ENCODE data around the gene NBEAL1. TPM values are rescaled to one million over a fixed set of nuclear protein-coding genes. Genes with fewer than 3 reads are reported as not detected.
"Not testable (repeated sequence)": the region's sequence is repeated elsewhere in the genome, so short reads cannot be mapped to it uniquely, and the experiment has no call there.

Gene NBEAL1
- polyA plus RNA-seq, 1 donor = 5.1 TPM

DNA sequence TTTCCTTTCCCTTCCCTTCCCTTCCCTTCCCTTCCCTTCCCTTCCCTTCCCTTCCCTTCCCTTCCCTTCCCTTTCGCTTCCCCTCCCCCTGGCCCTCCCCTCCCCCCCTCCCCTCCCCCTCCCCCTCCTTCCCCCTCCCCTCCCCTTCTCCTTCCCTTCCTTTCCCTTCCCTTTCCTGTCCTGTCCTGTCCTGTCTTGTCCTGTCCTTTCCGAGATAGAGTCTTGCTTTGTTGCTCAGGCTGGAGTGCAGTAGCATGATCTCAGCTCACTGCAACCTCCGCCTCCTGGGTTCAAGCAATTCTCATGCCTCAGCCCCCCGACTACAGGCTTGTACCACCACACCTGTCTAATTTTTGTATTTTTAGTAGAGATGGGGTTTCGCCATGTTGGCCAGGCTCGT lies 24.5 kb downstream of the NBEAL1 start:
- not testable (repeated sequence) for DNase-seq

DNA sequence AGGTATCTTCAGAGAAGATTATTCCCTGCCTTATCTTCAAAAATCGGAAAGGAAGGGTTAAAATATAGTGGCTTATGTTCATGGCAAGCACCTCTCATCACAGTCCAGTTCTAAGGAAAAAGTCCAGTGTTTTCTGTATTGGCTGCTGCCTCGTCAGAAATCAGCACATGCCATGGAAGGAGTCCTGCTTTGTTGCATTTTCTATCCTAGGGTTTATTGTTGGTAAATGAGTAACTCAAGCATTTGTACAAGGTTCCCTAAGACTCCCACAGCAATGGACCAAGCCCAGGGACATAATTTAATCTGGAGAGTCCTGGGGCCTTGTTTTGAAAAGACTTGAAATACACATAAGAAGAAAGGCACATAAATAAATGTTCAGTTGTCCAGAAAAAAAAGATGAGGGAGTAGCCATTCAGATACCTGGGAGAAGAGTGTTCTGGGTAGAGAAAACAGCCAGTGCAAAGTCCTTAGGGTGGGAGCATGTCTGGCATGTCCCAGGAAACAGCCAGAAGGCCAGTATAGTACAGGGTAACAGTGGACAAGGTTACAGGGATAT lies 26.4 kb downstream of the NBEAL1 start:
- DNase-seq = no peak

DNA sequence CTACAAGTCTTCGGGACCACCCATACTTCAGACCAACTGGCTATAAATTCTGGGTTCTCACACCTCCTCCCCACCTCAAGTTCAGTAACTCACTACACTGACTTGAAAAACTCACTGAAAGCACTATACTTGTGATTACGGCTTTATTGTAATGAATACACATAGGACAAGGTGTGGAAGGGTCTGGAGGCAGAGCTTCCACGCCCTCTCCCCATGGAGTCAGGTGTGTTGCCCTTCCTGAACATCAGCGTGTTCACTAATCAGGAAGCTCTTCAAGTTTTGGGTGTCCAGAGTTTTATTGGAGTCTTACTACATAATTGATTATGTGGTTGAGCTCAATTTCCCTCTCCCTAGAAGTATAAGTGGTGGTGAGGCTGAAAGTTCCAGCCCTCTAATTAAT lies 27.5 kb downstream of the NBEAL1 start:
- DNase-seq = no peak

DNA sequence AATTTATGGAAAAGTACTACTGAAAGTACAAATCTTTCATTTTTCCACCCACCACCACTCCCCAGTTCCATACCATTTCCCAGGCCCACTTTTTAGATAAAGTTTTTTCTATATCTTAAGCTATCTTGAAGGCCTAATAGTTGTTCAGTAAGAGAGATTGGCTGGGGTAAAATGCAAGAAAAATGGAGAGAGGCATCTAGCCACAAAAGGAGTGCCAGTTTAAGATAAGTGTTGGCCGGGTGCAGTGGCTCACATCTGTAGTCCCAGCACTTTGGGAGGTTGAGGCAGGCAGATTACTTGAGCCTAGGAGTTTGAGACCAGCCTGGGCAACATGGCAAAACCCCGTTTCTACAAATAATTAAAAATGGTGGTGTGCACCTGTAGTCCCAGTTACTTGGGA lies 28.6 kb downstream of the NBEAL1 start:
- DNase-seq = no peak

DNA sequence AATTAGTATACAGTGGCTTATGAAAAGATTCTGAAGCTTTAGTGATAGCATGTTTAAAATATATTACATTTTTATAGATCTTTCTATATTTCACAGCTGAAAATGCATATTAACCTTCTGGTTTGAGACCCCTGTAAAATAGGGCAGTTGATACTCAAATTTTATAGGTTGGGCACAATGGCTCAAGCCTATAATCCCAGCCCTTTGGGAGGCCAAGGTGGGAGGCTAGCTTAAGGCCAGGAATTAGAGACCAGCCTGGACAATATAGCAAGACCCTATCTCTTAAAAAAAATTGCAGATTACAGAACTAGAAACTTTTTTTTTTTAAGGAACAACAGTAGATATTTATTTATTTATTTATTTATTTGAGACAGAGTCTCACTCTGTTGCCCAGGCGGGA lies 31.2 kb downstream of the NBEAL1 start:
- DNase-seq = no peak

DNA sequence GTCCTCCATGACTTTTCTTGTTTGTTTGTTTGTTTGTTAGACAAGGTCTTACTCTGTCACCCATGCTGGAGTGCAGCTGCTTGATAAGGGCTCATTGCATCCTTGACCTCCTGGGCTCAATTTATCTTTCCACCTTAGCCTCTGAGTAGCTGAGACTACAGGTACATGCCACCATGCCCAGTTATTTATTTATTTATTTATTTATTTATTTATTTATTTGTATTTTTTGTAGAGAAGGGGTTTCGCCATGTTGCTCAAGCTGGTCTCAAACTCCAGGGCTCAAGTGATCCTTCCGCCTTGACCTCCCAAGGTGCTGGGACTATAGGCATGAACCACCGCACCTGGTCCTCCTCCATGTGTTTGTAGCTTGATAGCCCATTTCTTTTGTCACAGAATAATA lies 37.9 kb downstream of the NBEAL1 start:
- DNase-seq = no peak

DNA sequence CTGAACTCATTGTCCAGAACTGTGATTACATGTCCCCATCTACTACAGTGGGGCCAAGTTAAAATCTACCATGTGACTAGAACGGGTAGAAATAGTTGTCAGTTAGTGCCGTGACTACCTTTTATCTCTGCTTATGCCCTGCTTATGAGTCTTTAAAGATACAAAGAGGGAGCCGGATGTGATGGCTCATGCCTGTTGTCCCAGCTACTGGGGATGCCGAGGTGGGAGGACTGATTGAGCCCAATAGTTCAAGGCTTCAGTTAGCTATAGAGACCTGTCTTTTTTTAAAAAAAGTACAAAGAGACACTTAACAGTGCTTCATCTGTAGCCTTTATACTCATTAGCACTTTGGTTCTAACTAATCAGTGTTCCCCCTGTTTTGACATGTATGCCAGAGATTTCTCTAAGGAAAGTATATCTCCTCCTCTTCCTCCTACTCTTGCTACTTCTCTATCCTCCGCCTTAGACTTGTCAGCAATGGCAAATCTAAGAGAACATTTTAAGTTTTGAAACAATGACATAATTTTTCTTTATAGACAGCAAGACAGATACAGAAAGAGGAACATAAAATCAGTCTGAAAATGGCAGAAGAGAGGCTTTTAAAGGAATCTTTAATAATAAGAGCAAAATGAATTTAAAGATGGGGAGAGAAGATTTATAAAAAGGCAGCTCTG lies 45.0 kb downstream of the NBEAL1 start:
- no peak for DNase-seq

DNA sequence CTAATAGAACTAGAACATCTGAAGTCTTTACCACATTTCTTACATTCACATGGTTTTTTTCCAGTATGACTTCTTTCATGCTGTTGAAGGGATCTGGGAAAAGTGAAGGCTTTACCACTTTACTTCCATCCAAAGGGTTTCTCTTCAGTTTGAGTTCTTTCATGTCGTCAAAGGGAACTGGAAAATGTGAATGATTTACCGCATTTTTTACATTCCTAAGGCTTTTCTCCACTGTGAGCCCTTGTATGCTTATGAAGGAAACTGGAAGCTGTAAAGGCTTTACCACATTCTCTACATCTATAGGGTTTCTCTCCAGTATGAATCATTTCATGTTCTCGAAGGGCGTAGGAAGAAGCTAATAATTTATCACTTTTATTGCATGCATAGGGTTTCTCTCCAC lies 46.7 kb downstream of the NBEAL1 start:
- no peak for DNase-seq

DNA sequence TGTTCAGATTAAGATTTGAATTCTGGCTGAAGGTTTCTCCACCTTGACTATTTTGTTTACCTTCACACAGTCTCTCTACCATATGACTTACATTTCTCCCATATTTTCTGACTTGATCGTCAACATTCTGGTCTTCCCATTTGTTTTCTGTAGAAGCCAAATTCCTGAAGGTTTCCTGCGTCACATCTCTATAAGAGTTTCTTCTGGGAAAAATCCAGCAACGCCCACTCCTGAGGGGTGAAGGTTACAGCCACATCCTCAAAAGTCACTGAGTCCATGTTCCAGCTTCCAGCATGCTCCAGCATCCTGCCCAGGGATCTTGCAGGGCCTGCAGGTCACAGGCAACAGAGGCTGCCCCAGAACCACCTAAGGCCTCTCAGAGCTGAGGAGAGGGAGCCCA lies 47.5 kb downstream of the NBEAL1 start:
- DNase-seq = no peak

DNA sequence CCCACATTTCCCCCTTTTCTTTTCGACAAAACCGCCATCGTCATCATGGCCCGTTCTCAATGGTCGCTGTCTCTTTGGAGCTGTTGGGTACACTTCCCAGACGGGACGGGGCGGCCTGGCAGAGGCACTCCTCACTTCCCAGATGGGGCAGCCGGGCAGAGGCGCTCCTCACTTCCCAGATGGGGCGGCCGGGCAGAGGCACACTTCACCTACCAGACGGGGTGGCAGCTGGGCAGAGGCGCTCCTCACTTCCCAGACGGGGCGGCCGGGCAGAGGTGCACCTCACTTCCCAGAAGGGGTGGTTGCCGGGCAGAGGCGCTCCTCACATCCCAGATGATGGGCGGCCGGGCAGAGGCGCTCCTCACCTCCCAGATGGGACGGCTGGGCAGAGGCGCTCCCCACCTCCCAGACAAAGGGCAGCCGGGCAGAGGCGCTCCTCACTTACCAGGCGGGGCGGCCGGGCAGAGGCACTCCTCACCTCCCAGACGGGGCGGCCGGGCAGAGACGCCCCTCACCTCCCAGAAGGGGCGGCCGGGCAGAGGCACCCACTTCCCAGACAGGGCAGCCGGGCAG lies 51.9 kb downstream of the NBEAL1 start:
- DNase-seq = not testable (repeated sequence)

DNA sequence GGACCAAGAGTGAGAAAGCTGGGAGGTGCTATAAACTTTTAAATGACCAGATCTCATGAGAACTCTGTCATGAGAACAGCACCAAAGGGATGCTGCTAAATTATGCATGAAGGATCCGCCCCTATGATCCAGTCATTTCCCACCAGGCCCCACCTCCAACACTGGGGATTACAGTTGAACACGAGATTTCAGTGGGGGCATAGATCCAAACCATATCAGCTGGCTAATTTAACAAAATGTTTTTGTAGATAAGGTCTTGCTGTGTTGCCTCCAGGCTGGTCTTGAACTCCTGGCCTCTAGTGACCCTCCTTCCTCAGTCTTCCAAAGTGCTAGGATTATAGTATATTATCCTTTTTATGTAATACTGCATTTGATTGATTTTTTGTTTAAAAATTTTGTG lies 56.0 kb downstream of the NBEAL1 start:
- DNase-seq = no peak

DNA sequence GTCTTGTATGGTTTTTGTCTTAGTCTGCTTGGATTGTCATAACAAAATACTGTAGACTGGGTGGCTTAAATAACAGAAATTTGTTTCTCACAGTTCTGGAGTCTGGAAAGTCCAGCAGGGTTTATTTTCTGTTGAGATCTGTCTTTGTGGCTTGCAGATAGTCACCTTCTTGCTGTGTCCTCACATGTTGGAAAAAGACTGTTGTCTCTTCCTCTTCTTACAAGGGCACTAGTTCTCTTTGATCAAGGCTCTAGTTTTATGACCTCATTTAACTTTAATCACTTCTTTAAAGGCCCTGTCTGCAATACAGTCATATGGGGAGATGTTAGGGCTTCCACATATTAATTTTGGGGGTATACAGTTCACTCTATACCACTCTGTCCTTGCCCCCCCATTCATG lies 56.5 kb downstream of the NBEAL1 start:
- no peak for DNase-seq

DNA sequence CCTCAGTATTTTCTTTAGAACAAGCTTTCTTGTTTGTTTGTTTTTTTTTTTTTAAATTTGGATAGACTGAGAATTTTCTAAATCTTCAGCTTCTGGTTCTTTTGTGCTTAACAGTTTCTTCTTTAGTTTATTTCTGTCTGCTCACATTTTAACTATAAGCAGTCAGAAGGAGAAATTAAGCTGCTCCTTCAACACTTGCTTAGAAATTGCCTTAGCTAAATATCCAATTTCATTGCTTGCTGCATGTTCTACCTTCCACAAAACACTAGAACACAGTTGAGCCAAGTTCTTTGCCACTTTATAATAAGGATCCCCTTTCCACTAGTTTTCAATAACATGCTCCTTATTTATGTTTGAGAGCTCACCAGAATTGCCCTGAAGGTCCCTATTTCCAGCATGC lies 57.7 kb downstream of the NBEAL1 start:
- DNase-seq = no peak

DNA sequence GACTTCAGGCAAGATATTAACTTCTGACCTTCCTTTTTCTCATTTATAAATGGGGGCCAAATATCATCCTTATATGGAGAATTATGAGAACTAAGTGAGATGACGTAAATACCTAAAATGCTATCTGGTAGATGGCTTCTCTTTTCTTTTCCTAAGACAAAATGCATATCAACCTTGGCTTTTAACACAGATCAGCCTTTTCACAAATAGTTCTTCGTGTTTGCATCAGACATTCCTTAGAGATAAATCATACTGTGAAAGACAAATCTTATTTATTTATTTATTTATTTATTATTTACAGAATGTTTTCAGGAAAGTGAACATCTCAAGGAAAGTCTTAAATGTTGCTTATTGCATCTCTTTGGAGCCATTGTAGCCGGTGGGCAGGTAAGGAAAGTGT lies 62.8 kb downstream of the NBEAL1 start:
- no peak for DNase-seq

DNA sequence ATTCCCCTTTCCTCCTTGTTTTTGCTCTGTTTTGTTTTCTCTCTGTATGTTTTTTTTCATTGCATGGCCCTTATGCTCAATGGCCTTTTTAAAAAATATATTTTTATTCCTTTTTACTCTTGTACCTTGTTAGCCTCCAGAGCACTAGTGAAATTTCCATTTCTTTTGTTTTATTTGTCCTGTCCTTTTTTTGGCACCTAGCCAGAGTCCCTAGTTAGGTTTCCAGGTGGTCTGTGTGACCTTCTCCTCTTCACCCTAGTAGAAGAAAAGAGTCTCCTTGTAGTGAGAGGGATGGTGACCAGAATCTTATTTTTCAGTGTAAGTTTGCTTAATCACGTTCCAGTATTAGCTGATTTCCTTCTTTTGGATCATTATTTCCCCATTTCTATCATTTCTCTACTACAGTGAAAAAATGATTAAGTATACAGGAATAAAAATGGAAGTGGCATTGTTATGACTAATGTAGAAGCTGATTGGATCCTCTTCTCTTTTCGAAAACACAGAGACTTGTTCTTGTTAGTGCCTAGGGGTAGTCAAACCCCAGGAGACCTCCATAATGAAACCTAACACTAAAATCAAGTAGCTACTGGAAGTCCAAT lies 65.9 kb downstream of the NBEAL1 start:
- no peak for DNase-seq

DNA sequence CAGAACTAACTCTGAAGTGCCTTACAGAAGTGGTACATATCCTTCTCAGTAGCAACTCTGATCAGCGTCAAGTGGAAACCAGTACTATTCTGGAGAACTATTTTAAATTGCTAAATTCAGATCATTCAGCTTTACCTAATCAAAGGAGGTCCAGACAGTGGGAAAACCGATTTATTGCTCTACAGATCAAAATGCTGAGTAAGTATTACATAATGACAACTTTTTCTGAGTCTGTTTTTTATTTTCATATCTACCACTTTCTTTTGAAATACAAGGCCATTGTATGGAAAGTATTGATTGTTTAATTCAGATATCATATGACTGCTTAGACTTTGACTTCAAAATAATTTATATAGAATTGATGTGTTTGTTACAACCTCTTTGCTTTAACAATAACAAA lies 68.7 kb downstream of the NBEAL1 start:
- DNase-seq = no peak

DNA sequence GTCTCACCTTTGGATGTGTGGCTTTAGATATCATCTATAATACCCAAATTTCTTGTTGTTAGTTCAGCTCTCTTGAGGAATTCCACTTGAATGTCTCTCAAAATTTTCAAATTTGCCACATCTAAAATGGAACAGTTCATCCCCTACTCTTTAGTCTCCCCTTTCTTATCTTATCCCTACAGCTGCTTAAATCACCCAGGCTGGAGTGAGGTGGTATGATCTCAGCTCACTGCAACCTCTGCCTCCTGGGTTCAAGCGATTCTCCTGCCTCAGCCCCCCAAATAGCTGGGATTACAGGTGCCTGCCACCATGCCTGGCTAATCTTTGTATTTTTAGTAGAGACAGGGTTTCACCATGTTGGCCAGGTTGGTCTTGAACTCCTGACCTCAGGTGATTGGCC lies 71.7 kb downstream of the NBEAL1 start:
- not testable (repeated sequence) for DNase-seq

DNA sequence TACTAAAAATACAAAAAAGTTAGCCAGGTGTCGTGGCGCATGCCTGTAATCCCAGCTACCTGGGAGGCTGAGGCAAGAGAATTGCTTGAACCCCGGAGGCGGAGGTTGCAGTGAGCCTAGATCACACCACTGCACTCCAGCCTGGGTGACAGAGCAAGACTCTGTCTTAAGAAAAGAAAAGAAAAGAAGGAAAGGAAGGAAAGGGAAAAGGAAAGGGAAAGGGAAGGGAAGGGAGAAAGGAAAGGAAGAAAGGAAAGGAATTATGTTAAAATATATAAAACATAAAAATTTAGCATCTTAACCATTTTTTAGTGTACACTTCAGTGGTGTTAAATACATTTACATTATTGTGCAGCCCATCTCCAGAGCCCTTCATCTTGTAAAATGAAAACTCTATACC lies 76.0 kb downstream of the NBEAL1 start:
- DNase-seq = not testable (repeated sequence)

DNA sequence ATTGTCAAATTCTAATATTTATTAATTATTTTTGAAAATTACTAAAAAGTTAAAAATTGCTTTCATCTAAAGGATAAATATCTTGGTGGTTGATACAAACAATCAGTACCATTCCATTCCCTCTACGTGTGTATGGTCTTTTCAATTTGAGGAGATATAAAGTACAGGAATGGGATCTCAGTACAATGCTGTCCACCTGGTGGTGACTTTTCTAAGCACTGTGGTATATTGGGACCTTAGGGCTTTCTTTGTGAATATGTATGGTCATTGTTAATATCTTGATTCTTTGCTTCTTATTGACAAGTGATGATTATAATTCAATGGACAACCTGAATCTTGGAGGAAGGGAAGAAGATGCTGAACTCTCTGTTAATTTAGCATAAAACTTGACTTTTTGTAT lies 83.1 kb downstream of the NBEAL1 start:
- no peak for DNase-seq

DNA sequence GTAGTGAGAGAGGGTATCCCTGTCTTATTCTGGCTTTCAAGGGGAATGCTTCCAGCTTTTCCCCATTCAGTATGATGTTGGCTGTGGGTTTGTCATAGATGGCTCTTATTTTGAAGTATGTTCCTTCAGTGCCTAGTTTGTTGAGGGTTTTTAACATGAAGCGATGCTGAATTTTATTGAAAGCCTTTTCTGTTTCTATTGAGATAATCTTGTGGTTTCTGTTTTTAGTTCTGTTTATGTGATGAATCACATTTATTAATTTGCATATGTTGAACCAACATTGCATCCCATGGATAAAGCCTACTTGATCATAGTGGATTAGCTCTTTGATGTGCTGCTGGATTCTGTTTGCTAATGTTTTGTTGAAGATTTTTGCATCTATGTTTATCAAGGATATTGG lies 87.7 kb downstream of the NBEAL1 start:
- not testable (repeated sequence) for DNase-seq

DNA sequence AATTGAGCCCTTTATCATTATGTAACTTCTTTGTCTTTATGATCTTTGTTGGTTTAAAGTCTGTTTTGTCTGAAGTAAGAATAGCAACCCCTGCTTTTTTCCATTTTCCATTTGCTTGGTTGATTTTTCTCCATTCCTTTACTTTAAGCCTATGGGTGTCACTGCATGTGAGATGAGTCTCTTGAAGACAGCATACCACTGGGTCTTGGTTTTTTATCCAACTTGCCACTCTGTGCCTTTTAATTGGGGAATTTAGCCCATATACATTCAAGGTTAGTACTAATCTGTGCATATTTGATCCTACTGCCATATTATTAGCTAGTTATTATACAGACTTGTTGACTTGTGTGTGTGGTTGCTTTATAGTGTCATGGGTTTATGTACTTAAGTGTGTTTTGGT lies 89.6 kb downstream of the NBEAL1 start:
- no peak for DNase-seq

DNA sequence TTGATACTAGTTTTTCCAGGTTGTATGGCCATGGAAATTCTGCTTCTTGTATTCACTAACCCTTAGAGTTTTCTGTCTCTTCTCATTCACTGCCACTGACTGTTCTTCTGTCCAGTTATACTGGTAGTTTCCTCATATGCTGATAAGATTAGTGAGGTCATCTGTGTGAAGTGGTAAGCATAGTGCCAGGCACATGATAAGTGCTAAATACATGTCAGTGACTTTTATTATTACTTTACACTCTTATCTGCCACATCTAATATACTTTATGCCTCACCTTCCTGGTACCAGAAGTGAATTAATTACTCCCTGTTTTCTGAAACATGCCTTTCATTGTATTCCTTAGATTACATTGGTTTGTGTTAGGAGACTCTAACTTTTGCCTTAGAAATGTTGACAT lies 91.3 kb downstream of the NBEAL1 start:
- DNase-seq = no peak

DNA sequence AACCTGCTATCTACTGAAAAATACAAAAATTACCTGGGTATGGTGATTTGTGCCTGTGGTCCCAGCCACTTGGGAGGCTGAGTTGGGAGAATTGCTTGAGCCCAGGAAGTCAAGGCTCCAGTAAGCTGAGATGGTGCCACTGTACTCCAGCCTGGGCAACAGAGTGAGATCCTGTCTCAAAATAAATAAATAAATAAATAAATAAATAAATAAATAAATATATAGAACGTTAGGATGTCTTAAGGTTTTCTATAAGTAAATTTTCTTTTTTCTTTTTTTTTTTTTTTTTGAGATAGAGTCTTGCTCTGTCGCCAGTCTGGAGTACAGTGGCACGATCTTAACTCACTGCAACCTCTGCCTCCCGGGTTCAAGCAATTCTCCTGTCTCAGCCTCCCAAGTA lies 95.8 kb downstream of the NBEAL1 start:
- not testable (repeated sequence) for DNase-seq

DNA sequence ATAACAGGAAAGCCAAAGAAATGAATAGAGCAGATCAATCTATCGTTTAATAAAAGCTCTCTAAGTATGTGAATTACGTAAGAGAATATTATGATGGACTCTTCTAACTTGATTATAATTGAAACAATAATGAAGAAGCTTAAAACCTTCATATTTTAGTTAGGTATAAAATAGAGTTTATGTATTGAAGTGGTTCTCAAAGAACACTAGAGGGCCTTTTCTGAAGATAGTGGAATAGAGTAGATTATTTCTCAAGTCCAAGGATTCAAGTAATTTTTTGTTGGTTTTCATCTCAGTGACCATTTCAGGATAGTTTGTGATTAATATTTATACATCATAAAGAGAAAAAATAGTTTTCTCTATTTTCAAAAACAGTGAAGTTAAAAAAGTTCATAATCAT lies 97.7 kb downstream of the NBEAL1 start:
- DNase-seq = no peak
